HG03060 (cell line): ENCODE data around the gene ANKLE1.

Experiments used
- ATAC-seq: cut with Tn5 transposase; IDR thresholded peaks from one replicate; pipeline ENCODE4 v1.9.1; 2021; ENCODE audit warnings: low read depth, moderate number of reproducible peaks; ENCODE audit not compliant: unreplicated experiment

Gene ANKLE1, protein sequence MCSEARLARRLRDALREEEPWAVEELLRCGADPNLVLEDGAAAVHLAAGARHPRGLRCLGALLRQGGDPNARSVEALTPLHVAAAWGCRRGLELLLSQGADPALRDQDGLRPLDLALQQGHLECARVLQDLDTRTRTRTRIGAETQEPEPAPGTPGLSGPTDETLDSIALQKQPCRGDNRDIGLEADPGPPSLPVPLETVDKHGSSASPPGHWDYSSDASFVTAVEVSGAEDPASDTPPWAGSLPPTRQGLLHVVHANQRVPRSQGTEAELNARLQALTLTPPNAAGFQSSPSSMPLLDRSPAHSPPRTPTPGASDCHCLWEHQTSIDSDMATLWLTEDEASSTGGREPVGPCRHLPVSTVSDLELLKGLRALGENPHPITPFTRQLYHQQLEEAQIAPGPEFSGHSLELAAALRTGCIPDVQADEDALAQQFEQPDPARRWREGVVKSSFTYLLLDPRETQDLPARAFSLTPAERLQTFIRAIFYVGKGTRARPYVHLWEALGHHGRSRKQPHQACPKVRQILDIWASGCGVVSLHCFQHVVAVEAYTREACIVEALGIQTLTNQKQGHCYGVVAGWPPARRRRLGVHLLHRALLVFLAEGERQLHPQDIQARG

GRCh38 chr19:17281391-17282304 lies at the start of gene ANKLE1:
Gene ANKLE1 (plus strand): TSS chr19:17281901. CDS start chr19:17281921, 20 bp downstream.
- ATAC-seq: no peak

DNA sequence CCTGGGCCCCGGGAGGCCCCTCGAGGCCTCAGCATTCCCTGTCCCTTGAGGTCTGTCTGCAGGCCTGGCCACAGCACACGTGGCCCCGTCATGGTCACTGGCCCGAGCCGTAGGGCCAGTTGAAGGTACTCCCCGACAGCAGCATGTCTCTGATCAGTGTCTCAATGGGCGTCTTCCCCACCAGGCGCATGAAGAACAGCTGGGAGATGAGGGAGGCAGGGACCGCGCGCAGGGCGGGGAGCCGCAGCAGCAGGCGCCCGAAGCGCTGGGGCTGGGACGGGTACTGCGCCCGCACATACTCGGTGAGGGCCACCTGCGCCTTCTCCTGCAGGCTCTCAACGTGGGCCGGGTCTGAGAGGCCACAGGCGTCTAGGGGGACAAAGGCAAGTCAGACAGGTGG lies 49.4 kb upstream of the ANKLE1 start:
- ATAC-seq: no peak

GRCh38 chr19:17234911-17235299 lies 46.8 kb upstream of the ANKLE1 start:
- no peak for ATAC-seq

DNA sequence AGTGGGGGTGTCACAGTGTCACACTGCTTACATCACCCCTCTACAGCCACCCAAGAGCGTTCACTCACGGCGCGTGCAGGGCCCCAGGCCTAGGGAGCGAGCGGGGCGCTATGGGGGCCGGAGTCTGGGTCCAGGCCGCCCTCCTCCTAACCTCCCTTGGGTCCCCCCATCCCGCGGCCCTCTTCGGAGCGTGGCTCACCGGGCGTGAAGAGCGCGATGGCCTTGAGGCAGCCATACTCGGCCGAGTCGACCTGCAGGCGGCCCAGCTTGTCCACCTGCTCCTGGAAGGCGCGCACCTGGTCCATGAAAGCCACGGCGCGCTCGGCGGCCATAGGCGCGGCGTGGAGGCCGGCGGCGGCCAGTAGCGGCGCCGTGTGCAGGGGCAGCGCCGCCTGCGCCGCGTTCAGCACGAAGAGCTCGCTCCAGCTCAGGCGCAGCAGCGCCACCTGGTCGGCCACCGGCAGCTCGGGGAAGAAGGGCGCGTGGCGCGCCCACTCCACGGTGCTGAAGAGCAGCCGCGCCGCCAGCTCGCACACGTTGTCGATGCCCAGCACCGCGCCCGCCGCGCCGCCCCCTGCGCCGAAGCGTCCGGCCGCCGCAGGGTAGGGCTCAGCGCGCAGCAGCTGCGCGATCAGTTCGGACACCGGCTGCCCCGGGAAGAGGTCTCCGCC lies 46.3 kb upstream of the ANKLE1 start:
- no peak for ATAC-seq

GRCh38 chr19:17235971-17236777 lies 45.5 kb upstream of the ANKLE1 start:
- no peak for ATAC-seq

- ATAC-seq: no peak
These were observed 44.7 kb upstream of the ANKLE1 start for GRCh38 chr19:17236811-17237543.

- no peak for ATAC-seq
These were observed 43.7 kb upstream of the ANKLE1 start for GRCh38 chr19:17237747-17238706.

- no peak for ATAC-seq
These were observed 41.5 kb upstream of the ANKLE1 start for GRCh38 chr19:17240062-17240752.

- ATAC-seq: no peak
These were observed 40.8 kb upstream of the ANKLE1 start for GRCh38 chr19:17240826-17241399.

- no peak for ATAC-seq
These were observed 39.1 kb upstream of the ANKLE1 start for GRCh38 chr19:17242431-17243208.

DNA sequence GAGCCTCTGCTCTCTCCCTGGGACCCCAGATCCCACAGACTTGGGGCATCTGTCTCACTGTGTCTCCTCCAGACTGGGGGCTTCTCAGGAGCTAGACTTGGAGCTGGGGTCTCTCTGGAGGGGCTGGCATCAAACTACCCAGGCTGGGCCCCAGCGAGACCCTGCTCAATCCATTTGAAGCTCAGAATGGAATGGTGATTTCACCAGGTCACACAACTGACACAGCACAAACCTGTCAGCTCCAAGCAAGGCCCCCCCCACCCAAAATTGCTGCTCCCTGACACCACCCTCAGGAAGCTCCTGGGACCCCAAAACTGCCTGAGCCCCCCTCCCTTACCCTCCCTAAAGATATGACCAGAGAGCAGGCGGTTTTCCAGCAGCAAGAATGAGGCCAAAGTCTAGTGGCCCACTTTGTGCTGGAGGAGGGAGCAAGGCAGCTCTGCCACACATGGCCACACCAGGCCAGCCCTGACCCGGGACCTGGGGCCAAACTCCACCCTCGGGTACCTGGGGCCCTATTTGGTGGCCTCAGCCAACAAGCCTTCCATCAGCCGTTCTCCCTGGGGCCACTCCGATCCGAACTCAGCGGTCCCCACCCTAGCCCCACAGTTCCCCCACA lies 38.4 kb upstream of the ANKLE1 start:
- ATAC-seq: no peak

GRCh38 chr19:17243830-17244617 lies 37.7 kb upstream of the ANKLE1 start:
- ATAC-seq: no peak

DNA sequence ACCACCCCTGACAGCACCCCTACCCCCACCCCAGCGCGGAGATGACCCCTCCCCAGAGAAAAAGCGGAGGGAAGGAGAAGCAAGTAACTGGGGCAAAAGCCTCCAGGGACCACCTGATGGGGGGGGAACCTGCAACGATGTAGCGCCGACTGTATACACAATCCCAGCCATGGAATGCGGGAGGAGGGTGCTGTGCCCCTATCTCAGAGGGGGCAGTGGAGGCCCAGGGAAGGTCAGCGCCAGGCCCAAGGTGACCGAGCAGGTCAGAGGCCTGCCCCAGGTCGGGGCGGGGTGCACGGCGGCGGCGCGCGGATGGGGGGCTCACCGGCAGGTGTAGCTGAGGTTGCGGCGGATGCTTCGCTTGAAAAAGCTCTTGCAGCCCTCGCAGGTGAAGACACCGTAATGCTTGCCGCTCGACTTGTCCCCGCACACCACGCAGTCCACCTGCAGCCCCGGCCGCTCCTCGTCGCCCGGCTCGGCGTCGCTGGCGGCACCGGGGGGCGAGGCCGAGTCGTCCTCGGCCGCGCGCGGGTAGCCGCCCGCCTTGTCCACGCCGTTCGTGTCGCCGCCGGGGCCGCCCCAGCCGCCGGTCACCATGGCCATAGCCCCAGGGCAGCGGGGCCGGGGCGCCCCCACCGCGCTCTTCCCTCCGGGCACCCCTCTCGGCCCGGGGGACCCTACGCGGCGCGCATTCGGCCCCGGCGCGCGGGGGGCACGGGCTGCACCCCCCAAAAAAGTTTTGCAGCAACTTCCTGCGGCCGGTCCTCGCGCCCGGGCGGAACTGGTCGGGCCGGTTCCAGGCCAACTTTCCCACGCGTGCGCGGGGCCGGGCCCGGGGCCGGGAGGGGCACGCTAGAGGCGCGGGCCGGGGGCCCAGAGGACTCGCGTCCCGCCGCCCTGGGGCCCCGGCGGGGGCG lies 36.8 kb upstream of the ANKLE1 start:
- no peak for ATAC-seq

- no peak for ATAC-seq
These were observed 36.1 kb upstream of the ANKLE1 start, which contains the start of gene NR2F6 for GRCh38 chr19:17245535-17245984. Gene NR2F6 (minus strand): TSS chr19:17245919. CDS start chr19:17245220, 699 bp downstream.
